Keratinocyte (primary cell): Measurements from ENCODE around the gene IDH3B.

Experiments used
- EZH2 ChIP-seq: IDR thresholded peaks from one replicate; pipeline ENCODE4 v1.6.1; 2012; ENCODE audit warnings: inconsistent platforms, mild to moderate bottlenecking, low read length, moderate library complexity
- TF ChIP-seq, protein P1 (sequence below), 3 experiments: IDR thresholded peaks in 1 of 3; conservative IDR thresholded peaks in 1 of 3; optimal IDR thresholded peaks in 1 of 3; 2 replicates in 2 of 3; 3 replicates in 1 of 3; pipeline versions ENCODE3 to v1.5.1; 2011; ENCODE audit warnings: low read length in 3 of 3, mild to moderate bottlenecking in 3 of 3, moderate library complexity in 2 of 3, control low read depth in 1 of 3, inconsistent platforms in 1 of 3; ENCODE audit not compliant: insufficient read depth in 2 of 3; ENCODE audit errors: extremely low read depth in 1 of 3

- TF ChIP-seq, protein P1, sequence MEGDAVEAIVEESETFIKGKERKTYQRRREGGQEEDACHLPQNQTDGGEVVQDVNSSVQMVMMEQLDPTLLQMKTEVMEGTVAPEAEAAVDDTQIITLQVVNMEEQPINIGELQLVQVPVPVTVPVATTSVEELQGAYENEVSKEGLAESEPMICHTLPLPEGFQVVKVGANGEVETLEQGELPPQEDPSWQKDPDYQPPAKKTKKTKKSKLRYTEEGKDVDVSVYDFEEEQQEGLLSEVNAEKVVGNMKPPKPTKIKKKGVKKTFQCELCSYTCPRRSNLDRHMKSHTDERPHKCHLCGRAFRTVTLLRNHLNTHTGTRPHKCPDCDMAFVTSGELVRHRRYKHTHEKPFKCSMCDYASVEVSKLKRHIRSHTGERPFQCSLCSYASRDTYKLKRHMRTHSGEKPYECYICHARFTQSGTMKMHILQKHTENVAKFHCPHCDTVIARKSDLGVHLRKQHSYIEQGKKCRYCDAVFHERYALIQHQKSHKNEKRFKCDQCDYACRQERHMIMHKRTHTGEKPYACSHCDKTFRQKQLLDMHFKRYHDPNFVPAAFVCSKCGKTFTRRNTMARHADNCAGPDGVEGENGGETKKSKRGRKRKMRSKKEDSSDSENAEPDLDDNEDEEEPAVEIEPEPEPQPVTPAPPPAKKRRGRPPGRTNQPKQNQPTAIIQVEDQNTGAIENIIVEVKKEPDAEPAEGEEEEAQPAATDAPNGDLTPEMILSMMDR (optimal IDR thresholded peaks at IDR 0.05 in 1 of 3, IDR thresholded peaks at IDR 0.05 in 1 of 3, conservative IDR thresholded peaks at IDR 0.05 in 1 of 3; ENCODE audit: extremely low read depth in 1 of 3, insufficient read depth in 2 of 3, low read length in 3 of 3), result no peak
- no peak for TF ChIP-seq EZH2
These were observed 45.4 kb upstream of the IDH3B start for GRCh38 chr20:2709205-2709981.
